Muscle of arm (tissue), 12 donors: Measurements from ENCODE around the gene OTOP3. TPM values are rescaled to one million over a fixed set of nuclear protein-coding genes. Genes with fewer than 3 reads are reported as not detected.

ENCODE experiments used
- DNase-seq: peaks from one replicate; pipeline ENCODE4 v3.0.0-alpha.2; 2013
- polyA plus RNA-seq, 12 donors: library from polyadenylated mRNA; unstranded; fragments of 120-200 nt; gene quantifications; one replicate each; pipeline ENCODE4 v1.2.1, GENCODE V29; 2013; ENCODE audit not compliant: insufficient read length in 12 of 12

OTOP3 gene
- polyA plus RNA-seq, 12 donors = not detected

GRCh38 chr17:74916851-74917199 lies 18.9 kb upstream of the OTOP3 start:
- no peak for DNase-seq

- no peak for DNase-seq
Observed at GRCh38 chr17:74917430-74917829, 18.3 kb upstream of the OTOP3 start.

- no peak for DNase-seq
Observed at GRCh38 chr17:74918906-74919305, 16.8 kb upstream of the OTOP3 start.

DNA sequence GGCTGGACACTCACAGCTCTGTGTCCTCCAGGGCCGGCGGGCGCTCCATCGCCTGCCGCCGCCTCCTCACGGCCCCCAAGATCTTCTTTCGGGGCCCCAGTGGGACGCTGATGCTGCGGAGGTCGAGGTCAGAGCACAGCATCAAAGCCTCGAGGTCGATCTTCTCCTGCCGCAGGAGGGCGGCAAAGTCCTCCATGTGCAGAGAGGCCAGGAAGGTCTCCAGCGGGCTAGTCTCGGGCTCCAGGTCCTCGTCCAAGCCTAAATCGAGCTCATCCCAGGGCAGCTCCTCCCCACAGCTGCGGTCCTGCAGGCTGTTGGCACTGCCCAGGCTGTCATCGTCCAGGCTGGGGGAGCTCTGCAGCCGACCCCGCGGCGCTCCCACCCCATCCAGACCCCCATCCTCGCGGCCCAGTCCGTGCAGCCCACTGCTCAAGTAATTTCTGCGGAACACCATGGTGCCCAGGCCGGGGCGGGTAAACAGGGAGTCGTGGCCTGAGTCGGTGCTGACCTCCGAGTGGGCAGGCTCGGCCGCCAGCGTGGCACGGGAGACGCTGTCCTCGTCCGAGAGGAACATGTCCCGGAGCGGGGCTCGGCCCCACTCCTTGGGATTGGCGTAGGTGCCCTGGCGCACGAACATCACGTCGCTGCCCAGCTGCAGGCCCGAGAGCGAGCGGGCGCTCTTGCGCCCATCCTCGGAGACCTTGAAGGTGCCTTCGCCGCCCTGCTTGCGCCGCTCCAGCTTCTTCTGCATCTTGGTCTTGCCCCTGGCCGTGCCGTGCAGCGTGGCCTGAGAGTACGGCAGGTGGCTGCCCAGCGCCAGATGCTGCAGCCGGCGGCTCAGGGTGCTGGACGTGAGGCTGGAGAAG lies 16.0 kb upstream of the OTOP3 start:
- no peak for DNase-seq

DNA sequence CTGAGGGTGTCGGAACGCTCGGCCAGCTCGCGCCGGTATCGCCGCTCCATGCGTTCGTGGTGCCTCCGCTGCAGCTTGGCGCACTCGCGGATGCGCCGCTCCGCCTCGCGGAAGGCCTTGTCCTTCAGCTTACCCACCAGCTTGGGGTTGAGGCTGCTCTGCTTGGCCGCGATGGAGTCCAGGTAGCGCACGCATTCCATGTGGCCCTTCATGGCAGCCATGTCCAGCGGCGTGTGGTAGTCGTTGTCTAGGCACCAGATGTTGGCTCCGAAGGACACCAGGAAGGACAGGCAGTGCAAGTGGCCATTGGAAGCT lies 15.4 kb upstream of the OTOP3 start:
- no peak for DNase-seq

DNA sequence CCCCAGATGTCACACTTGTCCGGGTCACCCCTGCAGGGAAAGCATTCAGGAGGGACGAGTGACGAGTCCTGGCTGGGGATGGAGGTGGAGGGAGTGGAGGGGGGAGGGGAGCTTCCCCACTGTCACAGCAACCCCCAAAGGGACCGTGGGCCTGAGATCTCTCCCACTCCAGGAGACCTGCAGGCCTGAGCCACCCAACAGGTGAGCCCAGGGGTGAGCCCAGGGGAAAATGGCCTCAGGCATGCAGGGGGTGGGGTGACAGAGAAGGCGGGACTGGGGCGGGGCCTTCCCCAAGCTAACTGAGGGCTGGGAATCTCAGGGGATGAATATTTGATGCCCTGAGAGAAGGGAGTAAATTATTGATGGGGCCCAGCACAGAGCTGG lies 15.1 kb upstream of the OTOP3 start:
- DNase-seq = no peak

DNA sequence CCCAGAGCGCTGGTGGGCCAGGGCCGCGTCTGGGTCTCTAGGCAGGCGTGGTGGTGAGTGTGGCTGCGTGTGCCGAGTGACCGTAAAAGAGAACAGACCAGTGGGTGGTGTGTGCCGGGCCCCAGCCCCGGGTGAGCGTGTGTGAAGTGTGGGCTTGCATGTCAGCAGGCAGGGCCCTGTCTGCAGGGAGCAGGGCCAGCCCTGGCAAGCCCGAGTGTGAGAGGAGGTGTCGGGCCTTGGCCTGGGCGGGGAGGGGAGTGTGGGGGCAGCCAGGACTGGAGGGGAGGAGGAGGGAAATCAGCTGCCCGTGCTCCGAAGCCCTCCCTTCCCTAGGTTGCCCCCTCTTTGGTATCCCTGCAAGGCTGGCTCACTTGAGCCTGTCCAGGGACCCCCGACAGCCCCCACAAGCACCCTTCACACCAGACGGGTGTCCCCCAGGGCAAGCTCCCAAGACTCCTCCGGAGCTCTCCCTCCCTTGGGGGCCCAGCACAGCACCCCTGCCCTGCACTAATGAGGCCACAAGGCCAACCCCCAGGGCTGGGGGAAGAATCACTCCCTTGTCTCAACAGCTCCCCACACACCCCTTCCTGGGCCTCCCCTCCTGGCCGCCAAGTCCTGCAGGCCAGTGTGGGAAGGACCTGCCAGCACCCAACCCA lies 14.5 kb upstream of the OTOP3 start:
- DNase-seq = no peak

DNA sequence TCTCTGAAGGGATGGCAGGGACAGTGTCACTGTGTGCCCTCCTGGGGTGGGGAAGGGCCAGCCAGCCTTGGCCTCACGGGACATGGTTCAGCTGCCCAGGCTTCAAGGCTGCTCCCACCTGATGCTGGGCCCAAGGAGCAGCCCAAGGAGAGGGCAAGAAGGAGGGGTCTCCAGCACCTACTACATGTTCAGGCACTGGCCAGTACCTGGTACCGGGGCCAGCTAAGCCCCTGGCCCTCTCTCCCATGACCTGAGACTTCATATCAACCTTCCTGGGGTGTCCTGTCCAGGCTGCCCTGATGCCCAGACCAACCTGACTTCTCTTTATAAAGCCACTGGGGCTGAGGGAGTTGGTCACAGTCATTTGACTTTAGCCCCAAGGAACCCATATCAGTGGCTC lies 13.9 kb upstream of the OTOP3 start:
- no peak for DNase-seq

- no peak for DNase-seq
Observed at GRCh38 chr17:74922172-74922571, 13.5 kb upstream of the OTOP3 start.

- DNase-seq = no peak
Observed at GRCh38 chr17:74922694-74923537, 12.8 kb upstream of the OTOP3 start, which contains the start of gene USH1G. Gene USH1G, minus strand, starts transcription at chr17:74923255. Its CDS starts 182 bp downstream, at chr17:74923073.

DNA sequence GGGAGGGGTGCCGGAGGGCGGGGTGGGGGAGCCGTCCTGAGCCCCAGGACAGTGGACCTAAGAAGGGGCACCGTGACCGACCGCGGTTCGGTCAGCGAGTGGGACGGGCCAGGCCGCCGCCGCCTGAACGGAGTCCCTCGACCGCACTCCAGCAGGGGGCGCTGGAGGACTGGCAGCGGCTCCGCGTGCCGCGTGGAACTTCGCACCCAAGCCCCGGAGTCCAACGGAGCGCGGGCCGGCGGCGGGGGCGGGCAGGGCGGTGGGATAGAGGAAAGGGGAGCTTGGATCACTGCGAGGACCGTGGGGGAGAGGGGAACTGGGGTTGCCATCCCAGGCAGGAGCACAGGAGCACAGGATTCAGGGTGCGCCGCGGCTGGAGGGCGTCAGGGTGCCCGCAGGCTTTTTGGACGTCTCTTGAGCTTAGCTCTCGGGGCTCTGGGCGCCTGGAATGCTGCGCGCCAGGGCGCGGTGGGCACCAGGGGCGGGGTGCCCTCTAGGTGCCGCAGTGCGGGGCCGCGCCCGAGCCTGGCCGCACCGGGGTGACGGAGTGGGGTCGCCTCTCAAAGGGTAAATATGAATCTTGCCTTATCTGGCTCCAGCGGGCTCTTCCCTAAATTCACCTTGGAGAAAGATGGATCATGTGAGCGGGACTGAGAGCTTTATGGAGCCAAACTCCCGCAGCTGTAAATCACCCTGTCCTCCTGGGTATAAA lies 12.0 kb upstream of the OTOP3 start:
- peak; percentile 50 for DNase-seq

GRCh38 chr17:74924250-74924948 lies 11.3 kb upstream of the OTOP3 start, which contains the start of gene OTOP2:
Gene OTOP2, plus strand, starts transcription at chr17:74924273. Its CDS starts 360 bp downstream, at chr17:74924633.
- DNase-seq = no peak

DNA sequence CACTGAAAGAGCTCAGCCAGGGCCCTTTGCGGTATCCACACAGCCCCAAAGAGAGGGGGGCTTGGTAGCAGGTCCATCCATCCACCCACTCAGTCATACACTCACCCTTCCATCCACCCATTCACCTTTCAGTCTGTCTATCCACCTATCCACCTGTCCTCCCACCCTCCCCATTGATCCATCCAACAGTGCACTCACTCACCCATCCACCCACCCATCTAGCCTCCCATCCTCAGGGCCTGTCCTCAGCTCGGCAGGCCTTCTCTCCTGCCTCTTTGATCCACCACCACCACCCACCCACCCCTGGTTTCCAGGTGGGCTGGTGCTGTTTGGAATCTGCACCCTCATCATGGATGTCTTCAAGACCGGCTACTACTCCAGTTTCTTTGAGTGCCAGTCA lies 10.5 kb upstream of the OTOP3 start:
- no peak for DNase-seq

GRCh38 chr17:74928786-74929185 lies 6.9 kb upstream of the OTOP3 start:
- no peak for DNase-seq

GRCh38 chr17:74930535-74931036 lies 5.1 kb upstream of the OTOP3 start:
- DNase-seq = no peak

DNA sequence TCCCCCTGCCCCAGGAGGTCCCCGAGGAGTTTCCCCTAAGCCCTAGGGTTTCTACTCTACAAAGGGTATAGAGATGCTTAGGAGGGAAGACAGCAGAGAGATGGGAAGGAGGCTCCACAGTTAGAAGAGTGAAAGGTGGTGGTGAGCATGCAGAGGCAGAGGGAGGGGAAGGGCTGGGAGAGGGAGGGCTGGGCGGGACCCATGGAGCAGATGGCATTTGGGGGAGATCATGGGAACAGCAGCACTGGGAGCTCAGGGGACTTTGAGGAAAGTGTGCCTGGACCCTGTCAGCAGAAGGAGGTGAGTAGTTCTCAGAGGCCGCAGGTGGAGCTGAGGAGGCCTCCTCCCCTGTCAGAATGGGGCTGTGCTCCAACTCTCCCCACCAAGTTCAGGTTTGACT lies 650 bp upstream of the OTOP3 start:
- no peak for DNase-seq

GRCh38 chr17:74936470-74936799 lies 737 bp downstream of the OTOP3 start:
- DNase-seq = no peak

- no peak for DNase-seq
Observed at GRCh38 chr17:74937064-74938051, 1.7 kb downstream of the OTOP3 start.

DNA sequence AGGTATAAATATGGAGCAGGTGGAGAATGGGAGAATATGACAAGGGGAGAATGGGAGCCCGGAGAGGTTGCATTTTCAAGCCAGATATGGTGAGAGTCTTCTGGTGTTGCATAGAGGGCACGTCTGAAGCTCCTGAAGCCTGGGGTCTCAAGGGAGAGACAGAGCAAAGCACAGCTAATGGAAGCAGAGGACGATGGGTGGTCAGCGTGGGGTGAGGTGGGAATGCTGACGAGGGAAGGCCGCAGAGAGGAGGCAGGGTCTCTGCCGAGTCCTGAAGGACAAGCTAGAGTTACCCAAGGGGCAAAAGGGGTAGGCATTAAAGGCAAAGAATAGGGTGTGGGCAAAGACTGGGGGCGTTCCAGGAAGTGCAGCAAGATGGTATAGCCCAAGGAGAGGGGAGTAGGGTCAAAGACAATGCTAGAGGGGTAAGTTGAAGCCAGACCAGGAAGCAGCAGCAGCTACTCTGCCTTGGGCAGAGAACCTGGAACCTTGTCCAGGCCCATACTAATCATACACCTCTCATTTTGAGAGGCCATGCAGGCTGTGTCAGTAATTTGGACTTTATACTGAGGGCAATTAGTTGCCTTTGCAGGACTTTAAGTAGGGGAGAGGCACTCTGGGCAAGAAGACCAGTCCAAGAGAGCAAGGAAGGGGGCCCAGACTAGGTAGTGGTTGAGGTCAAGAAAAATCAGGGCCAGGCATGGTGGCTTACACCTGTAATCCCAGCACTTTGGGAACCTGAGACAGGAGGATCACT lies 2.7 kb downstream of the OTOP3 start:
- no peak for DNase-seq
